Measurements from ENCODE around the gene MYO5B.
"Not testable (repeated sequence)": the region's sequence is repeated elsewhere in the genome, so short reads cannot be mapped to it uniquely, and the experiment has no call there.

MYO5B gene

GRCh38 chr18:49841236-49842217 lies 353.4 kb downstream of the MYO5B start:
- DNase-seq (ENCODE audit: low read depth in 4 of 4, low spot score in 1 of 4): no peak

- DNase-seq (ENCODE audit: low read depth in 4 of 4, low spot score in 1 of 4): no peak
Observed at GRCh38 chr18:49839012-49839411, 355.9 kb downstream of the MYO5B start.

GRCh38 chr18:49838381-49838780 lies 356.6 kb downstream of the MYO5B start:
- DNase-seq (ENCODE audit: low read depth in 4 of 4, low spot score in 1 of 4): no peak

- DNase-seq (ENCODE audit: low read depth in 4 of 4, low spot score in 1 of 4): no peak
Observed at GRCh38 chr18:49837889-49838288, 357.1 kb downstream of the MYO5B start.

GRCh38 chr18:49837316-49837835 lies 357.6 kb downstream of the MYO5B start:
- not testable (repeated sequence) for DNase-seq (ENCODE audit: low read depth in 4 of 4, low spot score in 1 of 4)

- DNase-seq (ENCODE audit: low read depth in 4 of 4, low spot score in 1 of 4): no peak
Observed at GRCh38 chr18:49835405-49835804, 359.5 kb downstream of the MYO5B start.

- no peak for DNase-seq (ENCODE audit: low read depth in 4 of 4, low spot score in 1 of 4)
Observed at GRCh38 chr18:49834258-49834657, 360.7 kb downstream of the MYO5B start.

- DNase-seq (ENCODE audit: low read depth in 4 of 4, low spot score in 1 of 4): no peak
Observed at GRCh38 chr18:49833814-49834213, 361.1 kb downstream of the MYO5B start.

- no peak for DNase-seq (ENCODE audit: low read depth in 4 of 4, low spot score in 1 of 4)
Observed at GRCh38 chr18:49832221-49832647, 362.7 kb downstream of the MYO5B start.

- DNase-seq (ENCODE audit: low read depth in 4 of 4, low spot score in 1 of 4): no peak
Observed at GRCh38 chr18:49827996-49828395, 367.0 kb downstream of the MYO5B start.

GRCh38 chr18:49819823-49820671 lies 374.9 kb downstream of the MYO5B start:
- peak in 2 of 4 experiments; percentile 4 to 9 for DNase-seq (ENCODE audit: low read depth in 4 of 4, low spot score in 1 of 4)

- DNase-seq (ENCODE audit: low read depth in 4 of 4, low spot score in 1 of 4): no peak
Observed at GRCh38 chr18:49819071-49819662, 375.8 kb downstream of the MYO5B start.

GRCh38 chr18:49817947-49818346 lies 377.0 kb downstream of the MYO5B start:
- DNase-seq (ENCODE audit: low read depth in 4 of 4, low spot score in 1 of 4): no peak

- DNase-seq (ENCODE audit: low read depth in 4 of 4, low spot score in 1 of 4): no peak
Observed at GRCh38 chr18:49815927-49816326, 379.0 kb downstream of the MYO5B start.

GRCh38 chr18:49814147-49814499 lies 380.8 kb downstream of the MYO5B start:
- DNase-seq (ENCODE audit: low read depth in 4 of 4, low spot score in 1 of 4): peak in 1 of 4 experiments; percentile 23

GRCh38 chr18:49813319-49814146 lies 381.4 kb downstream of the MYO5B start, which contains the start of gene ACAA2:
Gene ACAA2 (minus strand): TSS chr18:49813533. CDS start chr18:49813484, 49 bp downstream.
- peak; percentile 69 to 75 (median 71) for DNase-seq (ENCODE audit: low read depth in 4 of 4, low spot score in 1 of 4)

GRCh38 chr18:49813069-49813318 lies 382.0 kb downstream of the MYO5B start:
- DNase-seq (ENCODE audit: low read depth in 4 of 4, low spot score in 1 of 4): peak in 1 of 4 experiments; percentile 2

GRCh38 chr18:49812286-49813068 lies 382.5 kb downstream of the MYO5B start:
- DNase-seq (ENCODE audit: low read depth in 4 of 4, low spot score in 1 of 4): no peak

- no peak for DNase-seq (ENCODE audit: low read depth in 4 of 4, low spot score in 1 of 4)
Observed at GRCh38 chr18:49811151-49811938, 383.6 kb downstream of the MYO5B start.
